GM12878 (cell line): Measurements from ENCODE around the gene SMARCA4. TPM values are rescaled to one million over a fixed set of nuclear protein-coding genes. Genes with fewer than 3 reads are reported as not detected.
A peak's percentile ranks its signal among the peaks of the same experiment; 100 is the strongest.

Experiments
- BCL11A ChIP-seq: IDR thresholded peaks from 2 replicates; pipeline ENCODE4 v1.6.1; 2011; ENCODE audit warnings: low read depth, low read length
- BRCA1 ChIP-seq: IDR thresholded peaks from 2 replicates; pipeline ENCODE4 v1.6.1; 2011; ENCODE audit warnings: low read depth, low read length, improper control_type of control experiment
- CBFB ChIP-seq: IDR thresholded peaks from 2 replicates; pipeline ENCODE4 v1.6.1; 2016; ENCODE audit warnings: antibody characterized with exemption, low read depth
- CBX3 ChIP-seq: fragments of 200-600 bp; sonication (generic); IDR thresholded peaks from 2 replicates; pipeline ENCODE4 v1.6.1; 2016; ENCODE audit warnings: low read depth, borderline replicate concordance
- CHD2 ChIP-seq: IDR thresholded peaks from 2 replicates; pipeline ENCODE4 v1.6.1; 2011; ENCODE audit warnings: low read depth, low read length, improper control_type of control experiment, borderline replicate concordance
- CTCF ChIP-seq, 3 experiments: IDR thresholded peaks in 2 of 3; conservative IDR thresholded peaks in 1 of 3; 2 replicates each; pipeline ENCODE4 v1.5.1; 2011; ENCODE audit warnings: low read depth in 3 of 3, low read length in 3 of 3, mild to moderate bottlenecking in 3 of 3, control low read depth in 2 of 3, moderate library complexity in 2 of 3, inconsistent platforms in 1 of 3, mixed read lengths in 1 of 3; ENCODE audit not compliant: control insufficient read depth in 2 of 3, insufficient read depth in 1 of 3; ENCODE audit errors: extremely low read depth in 1 of 3
- DPF2 ChIP-seq: fragments of 450-650 bp; IDR thresholded peaks from 2 replicates; pipeline ENCODE4 v1.6.1; 2017; ENCODE audit warnings: mild to moderate bottlenecking
- EED ChIP-seq: sonication (generic); IDR thresholded peaks from 2 replicates; pipeline ENCODE4 v1.6.1; 2016; ENCODE audit warnings: antibody characterized with exemption, low read depth
- FOXM1 ChIP-seq: IDR thresholded peaks from 2 replicates; pipeline ENCODE4 v1.6.1; 2012; ENCODE audit warnings: low read depth, mild to moderate bottlenecking, inconsistent platforms, low read length, moderate library complexity
- GABPA ChIP-seq: IDR thresholded peaks from 2 replicates; pipeline ENCODE4 v1.6.1; 2014; ENCODE audit warnings: antibody characterized with exemption, low read depth, mild to moderate bottlenecking, inconsistent platforms
- IKZF1 ChIP-seq: fragments of 450-650 bp; conservative IDR thresholded peaks from 2 replicates; pipeline ENCODE4 v1.6.1; 2017; ENCODE audit warnings: antibody characterized with exemption, mild to moderate bottlenecking
- KLF5 ChIP-seq: fragments of 450-650 bp; IDR thresholded peaks from 2 replicates; pipeline ENCODE4 v1.6.1; 2014; ENCODE audit warnings: mild to moderate bottlenecking; ENCODE audit not compliant: partially characterized antibody
- MEF2A ChIP-seq: IDR thresholded peaks from 2 replicates; pipeline ENCODE4 v1.6.1; 2011; ENCODE audit warnings: low read depth, mild to moderate bottlenecking, low read length, moderate library complexity; ENCODE audit not compliant: insufficient read depth
- POLR2AphosphoS2 ChIP-seq: IDR thresholded peaks from 2 replicates; pipeline ENCODE4 v1.6.1; 2011; ENCODE audit warnings: low read depth, mild to moderate bottlenecking, low read length, improper control_type of control experiment, moderate library complexity
- RBBP5 ChIP-seq: fragments of 200-600 bp; sonication (generic); conservative IDR thresholded peaks from 2 replicates; pipeline ENCODE4 v1.6.1; 2016
- RELA ChIP-seq: fragments of 450-650 bp; IDR thresholded peaks from 2 replicates; pipeline ENCODE4 v1.8.0; 2014; ENCODE audit warnings: borderline replicate concordance; ENCODE audit not compliant: partially characterized antibody
- RUNX3 ChIP-seq: IDR thresholded peaks from 2 replicates; pipeline ENCODE4 v1.6.1; 2012; ENCODE audit warnings: low read length, inconsistent platforms
- SIN3A ChIP-seq: IDR thresholded peaks from 2 replicates; pipeline ENCODE4 v1.6.1; 2012; ENCODE audit warnings: low read depth, low read length, improper control_type of control experiment
- SPI1 ChIP-seq: IDR thresholded peaks from 2 replicates; pipeline ENCODE4 v1.6.1; 2011; ENCODE audit warnings: low read depth, mild to moderate bottlenecking, low read length, moderate library complexity, borderline replicate concordance; ENCODE audit not compliant: insufficient read depth
- STAT3 ChIP-seq: IDR thresholded peaks from 2 replicates; pipeline ENCODE4 v1.6.1; 2011; ENCODE audit warnings: low read depth, low read length, improper control_type of control experiment
- TBL1XR1 ChIP-seq: IDR thresholded peaks from 2 replicates; pipeline ENCODE4 v1.6.1; 2012; ENCODE audit warnings: low read depth, low read length, improper control_type of control experiment
- USF2 ChIP-seq: IDR thresholded peaks from 2 replicates; pipeline ENCODE4 v1.6.1; 2011; ENCODE audit warnings: low read depth, low read length, improper control_type of control experiment, borderline replicate concordance
- ZBTB4 ChIP-seq: fragments of 450-650 bp; formaldehyde crosslinking; IDR thresholded peaks from 2 replicates; pipeline ENCODE4 v1.4.0; 2022; ENCODE audit warnings: mild to moderate bottlenecking, moderate library complexity
- polyA plus RNA-seq, 11 experiments: library from polyadenylated mRNA; depleted of rRNA in 4 of 11; unstranded in 6 of 11; stranded (reverse) in 5 of 11; fragments of >200 nt; fragmentation: Nextera tagmentation in 4 of 11; fragmentation: Illumina TruSeq in 1 of 11; extraction: Ambion mirVana in 4 of 11; extraction: Trizol in 1 of 11; gene quantifications; 1 replicate in 1 of 11; 2 replicates in 10 of 11; pipeline versions ENCODE4 v1.2.1 to v1.2.3, GENCODE V29; 2011 to 2016; ENCODE audit warnings: inconsistent platforms in 2 of 11, missing spikeins in 2 of 11, low read depth in 1 of 11
- total RNA-seq, 4 experiments: library from RNA; depleted of rRNA in 3 of 4; stranded (reverse); fragments of >200 nt in 3 of 4; fragmentation: Illumina TruSeq in 1 of 4; extraction: Trizol in 1 of 4; gene quantifications; 2 replicates each; pipeline versions ENCODE4 v1.2.1 to v1.2.3, GENCODE V29; 2013 to 2021

SMARCA4 gene
- total and polyA plus RNA-seq, 10 of the 15 experiments (the other 5 are each of a cell fraction or from before 2014, with no cell fraction given): 22.4 to 175 (median 57.4) TPM

DNA sequence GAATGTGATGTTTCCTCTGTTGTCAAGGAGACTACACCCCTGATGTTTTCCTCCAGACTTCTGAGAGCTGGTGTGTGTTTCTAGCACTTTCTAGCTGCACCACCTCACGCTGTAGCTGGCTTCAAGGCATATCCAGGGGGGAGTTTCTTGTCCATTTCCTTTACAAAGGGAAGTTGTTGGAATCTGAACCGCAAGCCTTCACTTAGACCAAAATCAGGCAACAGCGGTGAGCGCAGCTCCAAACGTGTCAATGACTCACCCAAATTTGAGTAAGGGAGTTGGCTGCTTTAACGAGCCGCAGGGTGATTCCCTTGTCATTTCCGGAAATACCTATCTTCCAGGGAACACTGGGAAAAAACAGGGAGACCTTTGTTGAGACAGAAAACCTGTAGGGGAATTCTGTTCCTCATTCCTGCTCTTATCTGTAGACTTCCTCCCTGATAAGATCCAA lies 130.9 kb downstream of the SMARCA4 start (continued):
- no peak for TF ChIP-seq ZBTB4 (CRISPR knock-in tag)
- TF ChIP-seq CTCF (IDR thresholded peaks at IDR 0.05 in 2 of 3, conservative IDR thresholded peaks at IDR 0.05 in 1 of 3; ENCODE audit: control insufficient read depth in 2 of 3, extremely low read depth in 1 of 3, insufficient read depth in 1 of 3, low read depth in 3 of 3, low read length in 3 of 3): no peak
- no peak for TF ChIP-seq BRCA1
- TF ChIP-seq SPI1: no peak
- no peak for TF ChIP-seq CBFB
- TF ChIP-seq CBX3: no peak
- no peak for TF ChIP-seq BCL11A
- no peak for TF ChIP-seq RELA
- no peak for TF ChIP-seq KLF5
- TF ChIP-seq DPF2: 0 out of 2 replicates have a peak, but pooled peaks have one; percentile 14
- no peak for TF ChIP-seq TBL1XR1
- no peak for TF ChIP-seq STAT3
- TF ChIP-seq FOXM1: no peak
- peak; percentile 45; the same call in 1 of the 2 replicates for TF ChIP-seq EED
- TF ChIP-seq GABPA: no peak
- no peak for TF ChIP-seq SIN3A
- TF ChIP-seq POLR2AphosphoS2: no peak
- TF ChIP-seq USF2: no peak
- no peak for TF ChIP-seq RBBP5
- peak; percentile 44; the same call in 1 of the 2 replicates for TF ChIP-seq RUNX3
- peak; percentile 74 for TF ChIP-seq IKZF1
- no peak for TF ChIP-seq CHD2
- no peak for TF ChIP-seq MEF2A
